Mucosa of rectum (tissue), 2 donors: ENCODE results near the gene ZNF629.
"Not testable (repeated sequence)": the region's sequence is repeated elsewhere in the genome, so short reads cannot be mapped to it uniquely, and the experiment has no call there.

Experiments used
- H3K27ac ChIP-seq, 2 donors: one replicate each; pipeline ENCODE4 v1.7.0; 2013; ENCODE audit warnings: inconsistent platforms in 2 of 2, low read depth in 2 of 2, low read length in 2 of 2
- H3K27me3 ChIP-seq, 2 donors: one replicate each; pipeline ENCODE4 v1.7.0; 2013; ENCODE audit warnings: low read length in 2 of 2; ENCODE audit not compliant: control insufficient read depth in 2 of 2, insufficient read depth in 2 of 2
- H3K36me3 ChIP-seq, 2 donors: one replicate each; pipeline ENCODE4 v1.7.0; 2013; ENCODE audit warnings: low read length in 2 of 2; ENCODE audit not compliant: control insufficient read depth in 2 of 2, insufficient read depth in 2 of 2
- H3K4me1 ChIP-seq, 2 donors: one replicate each; pipeline ENCODE4 v1.7.0; 2013; ENCODE audit warnings: low read length in 2 of 2, mild to moderate bottlenecking in 1 of 2; ENCODE audit not compliant: control insufficient read depth in 2 of 2, insufficient read depth in 2 of 2
- H3K4me3 ChIP-seq, 2 donors: one replicate each; pipeline ENCODE4 v1.7.0; 2013; ENCODE audit warnings: low read length in 2 of 2
- H3K9ac ChIP-seq, 2 donors: one replicate each; pipeline ENCODE4 v1.7.0; 2013; ENCODE audit warnings: low read length in 2 of 2, low read depth in 1 of 2, mild to moderate bottlenecking in 1 of 2
- H3K9me3 ChIP-seq, 2 donors: one replicate each; pipeline ENCODE4 v1.7.0; 2013; ENCODE audit warnings: low read length in 2 of 2; ENCODE audit not compliant: control insufficient read depth in 2 of 2
- donor health status: healthy.
- donor health status: Normal muscosa, but diverticular disease.

ZNF629 gene

GRCh38 chr16:30786936-30787612 lies at the start of gene ZNF629:
Gene ZNF629, minus strand, starts transcription at chr16:30787205. Its CDS starts 2,723 bp downstream, at chr16:30784482.
- H3K9me3 ChIP-seq: no peaks in the 10 kb centered on the region
- H3K27me3 ChIP-seq: no peaks in the 10 kb centered on the region
- peak within 1 kb of the TSS; percentile 62 to 76 for H3K27ac ChIP-seq
- peaks cover 11 to 14% of the 10 kb centered on the region in 2 donors for H3K4me1 ChIP-seq
- peak within 1 kb of the TSS; percentile 79 to 90 for H3K9ac ChIP-seq
- peaks cover 11 to 16% of the 10 kb centered on the region in 2 donors for H3K36me3 ChIP-seq
- H3K4me3 ChIP-seq: peak within 1 kb of the TSS; percentile 70 to 86

GRCh38 chr16:30834130-30834740 lies 47.2 kb upstream of the ZNF629 start:
- H3K27ac ChIP-seq: no peak overlapping the region
- no peaks in the 10 kb centered on the region for H3K9me3 ChIP-seq
- H3K9ac ChIP-seq: no peak overlapping the region
- H3K4me3 ChIP-seq: no peak overlapping the region
- no peaks in the 10 kb centered on the region for H3K27me3 ChIP-seq
- H3K4me1 ChIP-seq: peaks cover 11 to 13% of the 10 kb centered on the region in 2 donors
- no peaks in the 10 kb centered on the region for H3K36me3 ChIP-seq

- H3K4me3 ChIP-seq: no peak overlapping the region
- H3K36me3 ChIP-seq: no peaks in the 10 kb centered on the region
- H3K9me3 ChIP-seq: no peaks in the 10 kb centered on the region
- H3K27me3 ChIP-seq: peaks cover 0 to 3% of the 10 kb centered on the region in 2 donors
- no peak overlapping the region for H3K27ac ChIP-seq
- no peak overlapping the region for H3K9ac ChIP-seq
- peaks cover 5 to 11% of the 10 kb centered on the region in 2 donors for H3K4me1 ChIP-seq
Observed at GRCh38 chr16:30830072-30830417, 43.0 kb upstream of the ZNF629 start.

GRCh38 chr16:30829130-30830071 lies 42.4 kb upstream of the ZNF629 start:
- Histone ChIP-seq H3K27me3 (peaks cover 0 to 3% of the 10 kb centered on the region in 2 donors), H3K36me3 (no peaks in the 10 kb centered on the region), H3K27ac (peak overlapping the region; percentile 75 to 79), H3K9me3 (no peaks in the 10 kb centered on the region), H3K9ac (peak overlapping the region in 1 of 2 donors; percentile 24), H3K4me1 (peaks cover 5 to 11% of the 10 kb centered on the region in 2 donors), H3K4me3 (peak overlapping the region in 1 of 2 donors; percentile 9)

- Histone ChIP-seq H3K9ac (no peak overlapping the region), H3K27me3 (peaks cover 0 to 3% of the 10 kb centered on the region in 2 donors), H3K27ac (peak overlapping the region in 1 of 2 donors; percentile 16), H3K4me3 (no peak overlapping the region), H3K4me1 (peaks cover 0 to 2% of the 10 kb centered on the region in 2 donors), H3K36me3 (no peaks in the 10 kb centered on the region), H3K9me3 (no peaks in the 10 kb centered on the region)
Observed at GRCh38 chr16:30821891-30822290, 34.9 kb upstream of the ZNF629 start.

GRCh38 chr16:30821441-30821840 lies 34.4 kb upstream of the ZNF629 start:
- peak overlapping the region in 1 of 2 donors; percentile 16 for H3K27ac ChIP-seq
- not testable (repeated sequence) for H3K27me3 ChIP-seq, H3K36me3 ChIP-seq, H3K4me1 ChIP-seq, H3K9ac ChIP-seq, H3K4me3 ChIP-seq, H3K9me3 ChIP-seq

- H3K9me3 ChIP-seq: no peaks in the 10 kb centered on the region
- no peaks in the 10 kb centered on the region for H3K36me3 ChIP-seq
- peaks cover 0 to 2% of the 10 kb centered on the region in 2 donors for H3K4me1 ChIP-seq
- H3K4me3 ChIP-seq: no peak overlapping the region
- no peak overlapping the region for H3K9ac ChIP-seq
- H3K27me3 ChIP-seq: peaks cover 0 to 3% of the 10 kb centered on the region in 2 donors
- H3K27ac ChIP-seq: peak overlapping the region in 1 of 2 donors; percentile 2
Observed at GRCh38 chr16:30820952-30821421, 34.0 kb upstream of the ZNF629 start.

GRCh38 chr16:30816769-30817168 lies 29.8 kb upstream of the ZNF629 start:
- no peak overlapping the region for H3K4me3 ChIP-seq
- H3K27me3 ChIP-seq: no peaks in the 10 kb centered on the region
- no peak overlapping the region for H3K9ac ChIP-seq
- H3K4me1 ChIP-seq: peaks cover 9% of the 10 kb centered on the region in 2 donors
- no peaks in the 10 kb centered on the region for H3K36me3 ChIP-seq
- no peak overlapping the region for H3K27ac ChIP-seq
- no peaks in the 10 kb centered on the region for H3K9me3 ChIP-seq

GRCh38 chr16:30813821-30814189 lies 26.8 kb upstream of the ZNF629 start:
- H3K27me3 ChIP-seq: no peaks in the 10 kb centered on the region
- H3K9me3 ChIP-seq: no peaks in the 10 kb centered on the region
- peaks cover 9% of the 10 kb centered on the region in 2 donors for H3K4me1 ChIP-seq
- H3K27ac ChIP-seq: peak overlapping the region; percentile 85 to 89
- H3K4me3 ChIP-seq: peak overlapping the region; percentile 78 to 93
- H3K9ac ChIP-seq: peak overlapping the region; percentile 73 to 87
- H3K36me3 ChIP-seq: no peaks in the 10 kb centered on the region
